ENCODE measurements around the gene SLAMF8. TPM values are rescaled to one million over a fixed set of nuclear protein-coding genes. Genes with fewer than 3 reads are reported as not detected.

Gene SLAMF8
- total RNA-seq, 2 experiments from 2014 or later, result 0.10 to 0.15 TPM

DNA sequence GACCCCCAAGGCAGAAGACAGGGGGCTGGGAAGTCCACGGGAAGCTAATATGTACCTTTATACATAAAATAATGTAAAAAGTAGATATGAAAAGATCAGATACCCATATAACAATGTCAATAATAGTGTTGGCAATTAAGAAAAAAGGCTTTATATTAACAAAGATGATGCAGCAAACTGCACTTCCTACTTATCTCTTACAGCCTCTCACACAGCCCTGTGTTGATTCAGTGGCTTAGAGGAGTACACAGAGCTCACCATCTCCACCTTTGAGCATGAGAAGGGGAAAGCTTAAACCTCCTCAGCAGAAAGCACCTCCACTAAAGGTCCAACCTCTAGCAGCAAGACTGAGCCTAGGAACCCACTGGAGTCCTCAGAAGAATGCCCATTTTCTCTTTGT, 42.9 kb downstream of the SLAMF8 start:
- no peak overlapping the region for H3K27ac Mint-ChIP-seq
- CTCF ChIA-PET, result no interaction called here
- no peak for DNase-seq
- H3K9me3 Mint-ChIP-seq, result no peaks in the 10 kb centered on the region
- POLR2A ChIA-PET, result no interaction called here
- peaks cover 6% of the 10 kb centered on the region for H3K27me3 Mint-ChIP-seq
- no peak overlapping the region for H3K4me3 Mint-ChIP-seq
- no peaks in the 10 kb centered on the region for H3K36me3 Mint-ChIP-seq (ENCODE audit: low read depth)
- peaks cover 5% of the 10 kb centered on the region for H3K4me1 Mint-ChIP-seq

DNA sequence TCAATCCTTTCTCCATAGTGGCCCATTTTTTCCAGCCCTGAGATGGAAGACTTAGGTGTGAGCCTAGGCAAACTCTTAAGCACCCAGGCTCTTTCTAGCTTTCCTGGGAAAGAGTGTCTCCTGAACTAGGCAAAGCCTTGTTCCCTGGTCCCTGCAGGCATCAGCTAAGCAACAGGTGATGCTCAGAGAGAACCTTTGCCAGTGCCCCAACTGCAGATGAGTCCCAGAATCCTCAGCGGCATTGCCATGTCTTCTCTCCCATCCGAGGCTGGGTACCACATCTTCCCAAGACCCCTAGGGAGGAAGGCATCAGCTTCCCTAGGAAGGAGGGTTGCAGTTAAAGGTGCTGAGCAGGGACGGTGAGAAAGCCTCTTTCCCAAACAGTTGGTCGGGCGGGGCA, 44.0 kb downstream of the SLAMF8 start:
- peaks cover 5% of the 10 kb centered on the region for H3K4me1 Mint-ChIP-seq
- ChIA-PET CTCF (no interaction called here), POLR2A (no interaction called here)
- no peaks in the 10 kb centered on the region for H3K36me3 Mint-ChIP-seq (ENCODE audit: low read depth)
- H3K27me3 Mint-ChIP-seq, result peaks cover 6% of the 10 kb centered on the region
- no peak for DNase-seq
- H3K4me3 Mint-ChIP-seq, result no peak overlapping the region
- no peaks in the 10 kb centered on the region for H3K9me3 Mint-ChIP-seq
- H3K27ac Mint-ChIP-seq, result no peak overlapping the region

DNA sequence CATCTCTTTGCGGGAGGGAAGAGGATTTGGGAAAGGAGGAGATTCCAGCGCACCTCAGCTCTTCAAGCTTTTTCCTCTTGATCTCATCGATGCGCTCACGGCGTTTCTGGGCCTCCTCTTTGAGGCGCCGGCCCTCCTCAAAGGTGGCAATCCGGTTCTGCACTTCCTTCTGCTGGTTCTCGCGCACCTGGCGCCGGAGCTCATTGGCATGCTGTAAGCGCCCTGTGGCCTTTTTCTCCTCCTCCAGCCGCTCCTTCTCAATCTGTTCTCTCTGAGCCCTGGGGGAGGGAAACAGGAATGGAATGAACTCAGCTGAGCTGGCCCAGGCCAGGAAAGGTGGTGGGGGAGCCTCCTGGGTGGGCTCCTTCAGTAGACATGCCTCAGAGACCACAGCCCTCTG, 46.2 kb downstream of the SLAMF8 start:
- H3K36me3 Mint-ChIP-seq (ENCODE audit: low read depth), result no peaks in the 10 kb centered on the region
- H3K9me3 Mint-ChIP-seq, result no peaks in the 10 kb centered on the region
- peaks cover 3% of the 10 kb centered on the region for H3K27me3 Mint-ChIP-seq
- H3K4me1 Mint-ChIP-seq, result peaks cover 5% of the 10 kb centered on the region
- no peak overlapping the region for H3K4me3 Mint-ChIP-seq
- ChIA-PET POLR2A (interaction anchor here (1.3 kb wide), 1 partner anchor 53 kb away, joined by 4 read pairs; the partner anchor contains the start of gene TAGLN2), CTCF (interaction anchor here (2.4 kb wide), 1 partner anchor 19 kb away, joined by 10 read pairs; no protein-coding TSS in a partner anchor)
- no peak overlapping the region for H3K27ac Mint-ChIP-seq
- DNase-seq, result no peak

DNA sequence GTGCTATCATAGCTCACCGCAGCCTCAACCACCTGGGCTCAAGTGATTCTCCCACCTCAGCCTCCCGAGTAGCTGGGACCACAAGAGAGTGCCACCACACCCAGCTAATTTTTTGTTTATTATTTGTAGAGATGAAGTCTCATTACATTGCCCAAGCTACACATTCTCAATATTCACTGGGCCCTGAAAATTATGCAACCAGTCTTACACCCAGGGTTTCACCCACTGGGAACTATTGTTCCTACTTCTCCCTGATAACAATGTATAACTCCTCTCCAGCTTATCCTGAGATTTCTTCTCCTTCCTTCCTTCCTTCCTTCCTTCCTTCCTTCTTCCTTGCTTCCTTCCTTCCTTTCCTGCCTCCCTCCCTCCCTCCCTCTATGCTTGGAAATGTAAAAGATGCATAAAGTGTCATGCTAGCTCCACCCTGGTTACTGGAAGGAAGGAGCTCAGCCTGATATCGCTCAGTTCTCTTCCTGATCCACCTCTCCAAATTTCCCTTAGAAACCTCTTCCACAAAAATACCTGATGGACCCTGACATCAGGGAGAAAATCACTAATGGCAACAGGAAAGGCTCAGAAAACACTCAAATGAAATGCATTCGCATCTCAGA, 47.0 kb downstream of the SLAMF8 start:
- no peak for DNase-seq
- no peak overlapping the region for H3K4me3 Mint-ChIP-seq
- H3K27ac Mint-ChIP-seq, result no peak overlapping the region
- H3K27me3 Mint-ChIP-seq, result peaks cover 3% of the 10 kb centered on the region
- H3K9me3 Mint-ChIP-seq, result no peaks in the 10 kb centered on the region
- ChIA-PET POLR2A (interaction anchor here (1.3 kb wide), 1 partner anchor 52 kb away, joined by 4 read pairs; the partner anchor contains the start of gene TAGLN2), CTCF (interaction anchor here (2.4 kb wide), 1 partner anchor 18 kb away, joined by 10 read pairs; no protein-coding TSS in a partner anchor)
- H3K4me1 Mint-ChIP-seq, result peaks cover 5% of the 10 kb centered on the region
- H3K36me3 Mint-ChIP-seq (ENCODE audit: low read depth), result no peaks in the 10 kb centered on the region

DNA sequence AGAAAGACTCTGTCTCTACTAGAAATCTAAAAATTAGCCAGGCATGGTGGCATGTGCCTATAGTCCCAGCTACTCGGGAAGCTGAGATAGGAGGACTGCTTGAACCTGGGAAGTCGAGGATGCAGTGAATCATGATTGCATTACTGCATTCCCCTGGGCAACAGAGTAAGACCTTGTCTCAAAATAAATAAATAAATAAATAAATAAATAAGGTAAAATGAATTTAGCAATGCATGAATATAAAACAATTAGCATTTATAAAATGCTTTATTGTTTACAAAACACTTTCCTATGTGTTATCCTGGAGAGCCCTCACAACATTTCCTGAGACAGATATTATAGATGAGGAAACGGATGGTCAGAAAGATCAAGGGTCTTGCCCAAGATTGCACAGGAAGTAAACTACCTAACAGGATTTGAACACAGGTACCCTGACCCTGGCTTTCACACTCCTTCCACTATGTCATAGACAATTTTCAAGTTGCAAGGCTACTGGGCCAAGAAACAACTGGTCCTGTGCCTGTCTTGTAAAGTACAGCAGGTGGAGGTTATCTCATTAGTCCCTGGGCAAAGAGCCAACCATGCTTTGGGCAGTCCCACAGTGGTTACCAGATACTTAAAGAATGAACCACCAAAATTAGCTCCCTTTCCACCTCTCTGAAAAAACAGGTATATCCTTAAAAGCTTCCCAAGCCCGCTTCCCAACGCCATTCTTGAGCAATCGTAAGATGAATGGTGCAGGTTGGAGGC, 51.2 kb downstream of the SLAMF8 start:
- H3K27me3 Mint-ChIP-seq, result peaks cover 3% of the 10 kb centered on the region
- ChIA-PET POLR2A (no interaction called here), CTCF (no interaction called here)
- no peak for DNase-seq
- H3K4me3 Mint-ChIP-seq, result no peak overlapping the region
- H3K36me3 Mint-ChIP-seq (ENCODE audit: low read depth), result no peaks in the 10 kb centered on the region
- no peaks in the 10 kb centered on the region for H3K4me1 Mint-ChIP-seq
- H3K27ac Mint-ChIP-seq, result no peak overlapping the region
- H3K9me3 Mint-ChIP-seq, result no peaks in the 10 kb centered on the region

DNA sequence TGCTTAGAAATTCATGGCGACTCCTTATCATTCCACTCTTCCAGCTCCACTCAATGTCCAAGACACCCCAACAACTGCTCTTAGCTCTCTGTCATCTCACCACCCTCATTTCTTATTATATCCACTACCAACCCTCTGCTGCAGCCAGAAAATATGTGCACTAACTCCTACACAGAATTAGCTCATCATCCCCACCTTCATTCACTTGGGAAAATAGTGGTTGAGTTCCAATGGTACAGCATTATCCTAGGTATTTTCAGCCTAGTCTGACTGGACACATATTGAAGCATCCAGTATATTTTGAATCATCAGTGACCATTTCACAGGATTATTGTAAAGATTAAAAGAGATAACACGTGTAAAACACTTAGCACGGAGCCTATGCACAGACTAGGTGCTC, 52.5 kb downstream of the SLAMF8 start:
- POLR2A ChIA-PET, result no interaction called here
- Mint-ChIP-seq H3K27ac (no peak overlapping the region), H3K27me3 (peaks cover 3% of the 10 kb centered on the region), H3K4me1 (no peaks in the 10 kb centered on the region), H3K4me3 (no peak overlapping the region), H3K9me3 (no peaks in the 10 kb centered on the region), H3K36me3 (ENCODE audit: low read depth) (no peaks in the 10 kb centered on the region)
- no peak for DNase-seq
- CTCF ChIA-PET, result interaction anchor here (0.9 to 3.2 kb wide), 3 partner anchors 10 to 80 kb away, joined by 3 to 11 read pairs (median 4); no protein-coding TSS in a partner anchor

DNA sequence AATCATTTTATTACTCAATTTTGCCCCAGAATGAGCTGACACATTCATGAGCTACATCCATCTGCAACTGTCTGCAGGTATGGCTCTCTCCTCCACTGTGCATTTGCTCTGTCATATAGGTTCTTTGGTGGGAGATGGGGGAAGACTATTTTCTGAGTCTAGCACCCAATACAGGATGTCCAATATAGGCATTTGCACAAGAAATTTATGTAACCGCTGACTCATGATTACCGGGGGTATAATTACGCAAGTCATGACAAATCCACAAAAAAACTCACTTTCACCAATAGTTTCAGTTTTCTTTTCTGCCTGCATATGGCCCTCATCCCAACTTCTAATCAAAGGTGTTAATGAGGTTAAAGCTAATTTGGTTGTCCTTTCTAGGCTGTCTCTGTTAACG, 53.3 kb downstream of the SLAMF8 start:
- Mint-ChIP-seq H3K4me3 (no peak overlapping the region), H3K36me3 (ENCODE audit: low read depth) (no peaks in the 10 kb centered on the region), H3K4me1 (no peaks in the 10 kb centered on the region), H3K27me3 (peaks cover 3% of the 10 kb centered on the region), H3K9me3 (no peaks in the 10 kb centered on the region), H3K27ac (no peak overlapping the region)
- POLR2A ChIA-PET, result interaction anchor here (1.4 kb wide), 1 partner anchor 11 kb away, joined by 3 read pairs; no protein-coding TSS in a partner anchor
- CTCF ChIA-PET, result interaction anchor here (0.6 to 3.2 kb wide), 6 partner anchors 9 to 1111 kb away, joined by 3 to 11 read pairs (median 3); no protein-coding TSS in a partner anchor
- no peak for DNase-seq

DNA sequence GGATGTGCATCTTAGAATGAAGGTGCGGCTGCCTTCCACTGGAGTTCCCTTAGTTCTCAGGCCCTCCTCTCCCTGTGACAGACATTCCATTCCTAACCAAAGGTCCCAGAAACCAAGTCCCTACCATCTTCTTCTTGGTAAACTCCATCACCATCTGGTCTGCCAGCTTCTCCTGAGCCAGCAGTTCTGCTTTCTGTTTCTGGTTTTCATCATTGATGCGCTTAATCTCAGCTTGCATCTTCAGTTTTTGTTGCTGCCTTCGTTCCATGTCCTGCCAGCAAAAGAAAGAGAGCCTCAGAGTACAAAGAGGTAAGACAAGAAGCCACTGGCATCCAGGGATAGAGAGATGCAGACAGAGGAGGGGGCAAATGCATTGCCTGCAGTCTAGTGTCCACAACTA, 53.8 kb downstream of the SLAMF8 start:
- Mint-ChIP-seq H3K36me3 (ENCODE audit: low read depth) (no peaks in the 10 kb centered on the region), H3K9me3 (no peaks in the 10 kb centered on the region), H3K27ac (no peak overlapping the region), H3K4me3 (no peak overlapping the region), H3K4me1 (no peaks in the 10 kb centered on the region), H3K27me3 (peaks cover 3% of the 10 kb centered on the region)
- no peak for DNase-seq
- ChIA-PET CTCF (interaction anchor here (0.6 to 3.2 kb wide), 5 partner anchors 9 to 1110 kb away, joined by 3 to 11 read pairs (median 3); no protein-coding TSS in a partner anchor), POLR2A (interaction anchor here (1.4 kb wide), 1 partner anchor 10 kb away, joined by 3 read pairs; no protein-coding TSS in a partner anchor)

DNA sequence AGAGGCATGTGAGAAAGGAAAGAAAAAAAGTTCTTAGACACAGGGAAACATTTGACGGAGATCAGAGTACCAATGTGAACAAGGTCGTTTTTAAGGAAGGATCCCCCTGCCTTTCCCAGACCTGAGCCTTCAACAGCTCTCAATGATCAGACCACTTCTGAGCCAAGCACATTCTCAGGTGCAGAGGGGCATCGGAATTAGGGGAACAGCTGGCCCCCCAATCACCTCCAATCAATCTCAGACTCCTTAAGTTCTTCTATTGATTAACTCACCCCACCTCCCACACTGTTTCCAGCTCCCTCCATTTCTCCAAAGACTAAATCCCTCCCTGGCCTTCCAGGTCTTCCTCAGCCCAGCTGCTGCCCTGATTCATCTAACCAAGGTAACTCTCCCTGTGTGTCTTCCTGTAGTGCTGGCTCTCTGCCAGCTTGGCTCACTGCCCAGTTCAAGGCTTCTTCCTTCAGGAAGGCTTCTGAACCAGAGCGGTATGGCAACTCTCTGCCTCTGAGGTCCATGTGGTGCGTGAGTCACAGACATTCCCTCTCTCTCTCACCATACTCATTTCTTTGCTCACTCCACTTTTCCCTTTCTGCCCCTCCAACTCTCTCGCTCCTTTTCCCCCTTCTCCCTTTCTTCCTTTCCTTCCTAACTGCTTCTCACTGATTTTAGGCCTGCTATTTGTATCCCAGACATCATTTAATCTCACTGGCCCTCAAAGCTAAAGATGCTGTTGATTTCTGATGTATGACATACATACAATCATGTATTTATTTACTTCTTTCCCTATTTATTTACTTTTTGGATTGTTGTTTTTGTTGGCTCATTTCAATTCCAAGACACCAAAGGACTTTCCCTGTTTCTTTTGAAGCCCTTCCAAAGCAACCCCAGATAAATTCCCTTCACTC, 55.2 kb downstream of the SLAMF8 start:
- Mint-ChIP-seq H3K27ac (no peak overlapping the region), H3K4me3 (no peak overlapping the region), H3K27me3 (no peaks in the 10 kb centered on the region), H3K9me3 (no peaks in the 10 kb centered on the region), H3K36me3 (ENCODE audit: low read depth) (no peaks in the 10 kb centered on the region), H3K4me1 (no peaks in the 10 kb centered on the region)
- DNase-seq, result no peak
- ChIA-PET CTCF (interaction anchor here (0.8 to 3.2 kb wide), 2 partner anchors 7 to 9 kb away, joined by 3 to 11 read pairs; no protein-coding TSS in a partner anchor), POLR2A (interaction anchor here (1.2 kb wide), 1 partner anchor 55 kb away, joined by 3 read pairs; the partner anchor contains the start of gene SLAMF8)

DNA sequence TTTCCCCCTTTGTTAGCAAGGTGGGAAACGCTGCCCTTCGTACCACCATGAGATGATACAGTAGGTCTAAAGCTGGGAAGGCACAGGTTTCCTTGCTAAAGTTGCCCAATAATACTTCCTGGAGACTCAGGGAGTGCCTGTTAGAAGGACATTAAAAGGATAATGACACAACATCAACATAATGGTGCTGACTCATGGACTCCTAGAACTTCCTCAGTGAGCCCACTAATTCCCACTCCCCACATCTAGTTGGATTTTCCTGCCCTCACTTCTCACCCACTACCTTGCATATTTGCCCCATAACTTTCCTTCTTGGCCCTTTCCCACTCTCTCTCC, 55.8 kb downstream of the SLAMF8 start:
- CTCF ChIA-PET, result no interaction called here
- no peaks in the 10 kb centered on the region for H3K27me3 Mint-ChIP-seq
- H3K36me3 Mint-ChIP-seq (ENCODE audit: low read depth), result no peaks in the 10 kb centered on the region
- no peaks in the 10 kb centered on the region for H3K9me3 Mint-ChIP-seq
- no peak for DNase-seq
- no peak overlapping the region for H3K4me3 Mint-ChIP-seq
- H3K27ac Mint-ChIP-seq, result no peak overlapping the region
- no peaks in the 10 kb centered on the region for H3K4me1 Mint-ChIP-seq
- POLR2A ChIA-PET, result no interaction called here

DNA sequence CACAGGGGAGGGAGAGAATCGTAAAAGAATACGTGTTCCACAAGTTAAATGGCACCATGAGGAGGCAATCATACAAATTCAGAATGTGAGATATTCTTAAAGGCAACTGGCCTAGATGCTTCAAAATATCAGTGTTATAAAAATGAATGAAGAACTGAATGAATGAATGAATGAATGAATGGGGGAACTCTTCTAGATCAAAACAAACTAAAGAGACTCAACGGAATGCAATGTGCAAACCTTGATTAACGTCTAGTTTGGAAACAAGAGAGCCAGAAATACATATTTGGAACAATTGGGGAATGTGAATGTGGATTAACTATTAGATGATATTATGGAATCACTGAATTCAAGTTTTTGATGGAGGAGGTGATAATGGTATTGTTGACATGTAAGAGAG, 56.5 kb downstream of the SLAMF8 start:
- no peaks in the 10 kb centered on the region for H3K9me3 Mint-ChIP-seq
- H3K27ac Mint-ChIP-seq, result no peak overlapping the region
- no peak overlapping the region for H3K4me3 Mint-ChIP-seq
- DNase-seq, result no peak
- no peaks in the 10 kb centered on the region for H3K27me3 Mint-ChIP-seq
- ChIA-PET CTCF (no interaction called here), POLR2A (no interaction called here)
- H3K36me3 Mint-ChIP-seq (ENCODE audit: low read depth), result no peaks in the 10 kb centered on the region
- no peaks in the 10 kb centered on the region for H3K4me1 Mint-ChIP-seq

DNA sequence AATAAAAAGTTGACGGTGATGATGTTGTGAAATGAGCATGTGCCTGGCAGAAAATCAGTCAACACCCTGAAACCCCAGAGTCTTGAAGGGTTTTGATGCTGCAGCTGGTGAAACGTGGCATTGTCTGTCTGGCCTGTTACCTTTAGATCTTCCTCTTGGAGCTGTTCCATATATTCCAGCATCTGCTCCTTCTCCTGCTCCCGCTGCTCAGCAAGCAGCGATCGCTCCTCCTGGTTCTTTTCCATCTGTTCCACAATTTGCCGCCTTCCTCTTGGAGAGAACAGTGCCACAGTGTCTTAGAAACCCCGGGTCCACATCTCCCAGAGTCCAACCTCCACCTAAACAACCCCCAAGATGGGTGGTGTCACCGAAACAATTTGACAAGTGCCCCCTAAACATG, 57.6 kb downstream of the SLAMF8 start:
- Mint-ChIP-seq H3K36me3 (ENCODE audit: low read depth) (no peaks in the 10 kb centered on the region), H3K4me1 (peaks cover 2% of the 10 kb centered on the region), H3K9me3 (no peaks in the 10 kb centered on the region), H3K27ac (no peak overlapping the region), H3K27me3 (no peaks in the 10 kb centered on the region), H3K4me3 (no peak overlapping the region)
- ChIA-PET POLR2A (no interaction called here), CTCF (interaction anchor here (1.7 kb wide), 1 partner anchor 10 kb away, joined by 5 read pairs; no protein-coding TSS in a partner anchor)
- no peak for DNase-seq
